ENCODE measurements around the gene DENND4B.

The DENND4B gene

DNA sequence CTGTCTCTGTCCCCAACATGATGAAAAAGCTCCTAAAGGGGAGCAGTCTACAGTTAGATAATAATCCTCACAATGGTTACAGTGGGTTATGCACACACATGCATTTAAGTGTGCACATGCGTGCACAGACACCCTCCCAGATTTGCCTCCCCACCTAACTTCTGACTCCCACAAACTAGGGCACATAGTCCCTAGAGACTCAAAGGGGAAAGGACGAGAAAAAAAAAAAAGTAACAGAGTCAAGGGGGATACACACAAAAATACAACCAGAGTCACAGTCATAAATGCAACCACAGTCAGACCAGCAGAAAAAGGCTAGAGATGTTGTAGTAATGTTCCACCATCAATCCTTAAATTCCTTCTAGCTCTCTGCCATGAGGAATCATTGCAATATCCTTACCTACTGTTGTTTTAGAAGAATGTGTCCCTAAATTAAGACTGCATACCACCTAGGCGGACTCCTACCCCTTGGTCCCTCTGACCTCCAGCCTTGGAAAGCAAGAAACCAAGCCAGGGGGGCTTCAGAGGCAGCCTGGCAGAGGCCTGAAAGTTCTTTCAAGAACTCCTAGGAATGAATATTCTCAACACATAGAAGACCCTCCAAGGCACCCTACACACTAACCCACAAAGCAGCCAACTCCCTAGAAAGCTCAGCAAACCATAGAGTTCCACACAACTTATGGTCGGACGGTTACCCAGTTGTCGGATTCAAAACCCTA lies 10.6 kb upstream of the DENND4B start:
- DNase-seq: no peak
- peak overlapping the region; percentile 77 for H3K27ac ChIP-seq
- H3K4me3 ChIP-seq (ENCODE audit: low read depth, low read length): peak overlapping the region; percentile 78
- no peaks in the 10 kb centered on the region for H3K27me3 ChIP-seq (ENCODE audit: insufficient read depth, low read depth, severe bottlenecking)
- no peaks in the 10 kb centered on the region for H3K9me3 ChIP-seq (ENCODE audit: severe bottlenecking)
- peaks cover 71% of the 10 kb centered on the region for H3K36me3 ChIP-seq
- no peak for TF ChIP-seq CTCF (IDR thresholded peaks at IDR 0.05; ENCODE audit: low read depth, low read length)

DNA sequence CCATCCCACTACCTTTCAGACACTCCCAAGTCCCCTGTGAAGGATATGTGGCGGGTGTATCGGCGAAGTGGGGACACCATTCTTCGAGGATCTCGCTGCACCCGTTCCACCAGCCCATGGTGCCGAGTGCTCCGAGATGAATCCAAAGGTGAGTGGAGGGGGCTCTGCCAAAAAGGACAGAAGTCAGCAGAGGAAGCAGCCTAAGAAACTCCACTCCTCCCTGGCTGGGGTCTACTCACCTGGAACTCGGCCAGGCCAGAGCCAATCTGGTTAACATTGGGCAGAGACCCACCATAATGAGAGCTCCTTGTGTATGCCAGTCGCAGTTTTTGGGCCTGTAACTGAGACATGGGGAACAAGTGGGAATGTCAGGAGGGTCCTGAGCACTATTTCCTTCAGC lies 8.3 kb upstream of the DENND4B start:
- TF ChIP-seq CTCF (IDR thresholded peaks at IDR 0.05; ENCODE audit: low read depth, low read length): no peak
- Histone ChIP-seq H3K27me3 (ENCODE audit: insufficient read depth, low read depth, severe bottlenecking) (no peaks in the 10 kb centered on the region), H3K27ac (no peak overlapping the region), H3K36me3 (peaks cover 71% of the 10 kb centered on the region), H3K9me3 (ENCODE audit: severe bottlenecking) (no peaks in the 10 kb centered on the region), H3K4me3 (ENCODE audit: low read depth, low read length) (no peak overlapping the region)
- DNase-seq: no peak

- Histone ChIP-seq H3K27ac (no peak overlapping the region), H3K9me3 (ENCODE audit: severe bottlenecking) (no peaks in the 10 kb centered on the region), H3K27me3 (ENCODE audit: insufficient read depth, low read depth, severe bottlenecking) (no peaks in the 10 kb centered on the region), H3K36me3 (peaks cover 71% of the 10 kb centered on the region), H3K4me3 (ENCODE audit: low read depth, low read length) (no peak overlapping the region)
- DNase-seq: no peak
- no peak for TF ChIP-seq CTCF (IDR thresholded peaks at IDR 0.05; ENCODE audit: low read depth, low read length)
Measured at GRCh38 chr1:153953859-153954365, 7.4 kb upstream of the DENND4B start.

GRCh38 chr1:153951801-153952200 lies 5.3 kb upstream of the DENND4B start:
- no peak for TF ChIP-seq CTCF (IDR thresholded peaks at IDR 0.05; ENCODE audit: low read depth, low read length)
- Histone ChIP-seq H3K27ac (no peak overlapping the region), H3K9me3 (ENCODE audit: severe bottlenecking) (no peaks in the 10 kb centered on the region), H3K36me3 (peaks cover 87% of the 10 kb centered on the region), H3K27me3 (ENCODE audit: insufficient read depth, low read depth, severe bottlenecking) (no peaks in the 10 kb centered on the region), H3K4me3 (ENCODE audit: low read depth, low read length) (no peak overlapping the region)
- no peak for DNase-seq

GRCh38 chr1:153951183-153951582 lies 4.7 kb upstream of the DENND4B start:
- Histone ChIP-seq H3K27me3 (ENCODE audit: insufficient read depth, low read depth, severe bottlenecking) (no peaks in the 10 kb centered on the region), H3K9me3 (ENCODE audit: severe bottlenecking) (no peaks in the 10 kb centered on the region), H3K36me3 (peaks cover 87% of the 10 kb centered on the region), H3K4me3 (ENCODE audit: low read depth, low read length) (no peak overlapping the region), H3K27ac (no peak overlapping the region)
- no peak for DNase-seq
- TF ChIP-seq CTCF (IDR thresholded peaks at IDR 0.05; ENCODE audit: low read depth, low read length): no peak
